ENCODE measurements around the gene AIPL1. TPM values are rescaled to one million over a fixed set of nuclear protein-coding genes. Genes with fewer than 3 reads are reported as not detected.
A peak's percentile ranks its signal among the peaks of the same experiment; 100 is the strongest.

AIPL1 gene
- total RNA-seq, 2 experiments from 2014 or later, result not detected

DNA sequence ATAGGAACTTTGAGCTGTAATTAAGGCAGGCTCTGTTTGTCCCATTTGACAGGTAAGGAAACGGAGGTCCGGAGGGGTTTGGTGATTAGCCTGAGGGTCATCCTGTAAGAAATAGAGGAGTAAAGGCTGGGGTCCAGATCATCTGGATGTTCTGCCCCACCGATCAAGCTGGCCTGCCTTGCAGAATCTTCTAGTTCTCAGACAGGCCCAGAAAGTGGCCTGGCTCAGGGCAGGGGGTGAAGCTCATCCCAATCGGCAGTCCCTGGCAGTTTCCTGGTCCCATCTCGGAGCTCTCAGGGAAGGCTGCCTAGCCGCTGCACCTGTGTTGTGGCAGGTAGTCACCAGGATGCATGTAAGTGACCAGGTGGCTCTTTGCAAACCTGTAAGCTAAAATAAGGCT is 13.6 kb upstream of the AIPL1 start:
- Histone ChIP-seq H3K27ac (ENCODE audit: low read depth, low read length, poor library complexity, severe bottlenecking) (no peak overlapping the region), H4K20me1 (ENCODE audit: insufficient read depth, low read length) (no peaks in the 10 kb centered on the region), H2AFZ (ENCODE audit: low read length) (no peak overlapping the region), H3K9me3 (ENCODE audit: low read length) (no peaks in the 10 kb centered on the region), H3K4me1 (ENCODE audit: insufficient read depth, low read length, poor library complexity, severe bottlenecking) (peaks cover 11% of the 10 kb centered on the region), H3K36me3 (ENCODE audit: insufficient read depth, low read length) (no peaks in the 10 kb centered on the region), H3K4me3 (ENCODE audit: low read depth, low read length, poor library complexity, severe bottlenecking) (no peak overlapping the region), H3K4me2 (ENCODE audit: low read length) (no peak overlapping the region), H3K9me2 (ENCODE audit: insufficient read depth, low read length) (no peaks in the 10 kb centered on the region), H3K79me2 (ENCODE audit: insufficient read depth, low read depth, low read length) (no peaks in the 10 kb centered on the region)
- BruUV-seq (replicated peaks), result no TSS peak
- ChIA-PET CTCF (ENCODE audit: unreplicated experiment) (interaction anchor here (0.5 kb wide), 1 partner anchor 1198 kb away, joined by 3 read pairs; no protein-coding TSS in a partner anchor), POLR2A (interaction anchor here (1.1 kb wide), 1 partner anchor 9 kb away, joined by 3 read pairs; no protein-coding TSS in a partner anchor)
- no peak for TF ChIP-seq EZH2phosphoT487 (IDR thresholded peaks at IDR 0.05; ENCODE audit: borderline replicate concordance, low read depth, low read length)
- TF ChIP-seq, protein P1, sequence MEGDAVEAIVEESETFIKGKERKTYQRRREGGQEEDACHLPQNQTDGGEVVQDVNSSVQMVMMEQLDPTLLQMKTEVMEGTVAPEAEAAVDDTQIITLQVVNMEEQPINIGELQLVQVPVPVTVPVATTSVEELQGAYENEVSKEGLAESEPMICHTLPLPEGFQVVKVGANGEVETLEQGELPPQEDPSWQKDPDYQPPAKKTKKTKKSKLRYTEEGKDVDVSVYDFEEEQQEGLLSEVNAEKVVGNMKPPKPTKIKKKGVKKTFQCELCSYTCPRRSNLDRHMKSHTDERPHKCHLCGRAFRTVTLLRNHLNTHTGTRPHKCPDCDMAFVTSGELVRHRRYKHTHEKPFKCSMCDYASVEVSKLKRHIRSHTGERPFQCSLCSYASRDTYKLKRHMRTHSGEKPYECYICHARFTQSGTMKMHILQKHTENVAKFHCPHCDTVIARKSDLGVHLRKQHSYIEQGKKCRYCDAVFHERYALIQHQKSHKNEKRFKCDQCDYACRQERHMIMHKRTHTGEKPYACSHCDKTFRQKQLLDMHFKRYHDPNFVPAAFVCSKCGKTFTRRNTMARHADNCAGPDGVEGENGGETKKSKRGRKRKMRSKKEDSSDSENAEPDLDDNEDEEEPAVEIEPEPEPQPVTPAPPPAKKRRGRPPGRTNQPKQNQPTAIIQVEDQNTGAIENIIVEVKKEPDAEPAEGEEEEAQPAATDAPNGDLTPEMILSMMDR (conservative IDR thresholded peaks at IDR 0.05; ENCODE audit: low read length), result no peak
- no peak for DNase-seq (ENCODE audit: low spot score)
- intact Hi-C loops (cut with micrococcal nuclease; ENCODE audit: unreplicated experiment), result no loop called here

DNA sequence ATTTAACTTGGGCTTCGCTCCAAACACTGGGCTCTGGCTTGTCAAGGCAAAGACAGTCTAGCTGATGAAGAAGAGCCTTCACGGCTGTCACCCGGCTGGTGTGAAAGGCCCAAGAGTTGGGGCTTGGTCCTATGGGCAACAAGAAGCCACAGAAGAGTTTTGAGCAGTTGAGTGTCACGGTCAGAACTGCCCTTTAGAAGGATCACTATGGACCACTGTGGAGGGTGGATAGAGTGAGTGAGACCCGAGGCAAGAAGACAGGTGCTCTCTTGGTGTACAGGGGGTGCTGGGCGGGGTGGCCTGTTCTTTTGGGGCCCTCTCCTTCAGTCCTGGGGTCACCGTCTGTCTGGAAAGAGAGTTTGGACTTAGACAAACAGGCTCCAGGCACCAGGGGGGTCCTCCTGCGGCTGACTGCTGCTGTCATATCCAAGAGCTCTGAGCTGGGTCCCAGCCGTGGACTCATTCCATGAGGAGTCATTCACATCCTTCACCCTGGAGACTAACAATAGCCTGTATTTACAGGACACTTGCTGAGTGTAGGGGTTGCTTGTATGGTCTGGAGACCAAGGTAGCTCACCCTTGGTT is 11.7 kb upstream of the AIPL1 start:
- Histone ChIP-seq H4K20me1 (ENCODE audit: insufficient read depth, low read length) (no peaks in the 10 kb centered on the region), H3K27ac (ENCODE audit: low read depth, low read length, poor library complexity, severe bottlenecking) (no peak overlapping the region), H3K4me3 (ENCODE audit: low read depth, low read length, poor library complexity, severe bottlenecking) (no peak overlapping the region), H3K36me3 (ENCODE audit: insufficient read depth, low read length) (no peaks in the 10 kb centered on the region), H3K9me3 (ENCODE audit: low read length) (no peaks in the 10 kb centered on the region), H3K79me2 (ENCODE audit: insufficient read depth, low read depth, low read length) (no peaks in the 10 kb centered on the region), H3K4me1 (ENCODE audit: insufficient read depth, low read length, poor library complexity, severe bottlenecking) (peaks cover 14% of the 10 kb centered on the region), H3K9me2 (ENCODE audit: insufficient read depth, low read length) (no peaks in the 10 kb centered on the region), H2AFZ (ENCODE audit: low read length) (no peak overlapping the region), H3K4me2 (ENCODE audit: low read length) (no peak overlapping the region)
- POLR2A ChIA-PET, result interaction anchor here (1.0 kb wide), 1 partner anchor 11 kb away, joined by 4 read pairs; no protein-coding TSS in a partner anchor
- no TSS peak for BruUV-seq (replicated peaks)
- intact Hi-C loops (cut with micrococcal nuclease; ENCODE audit: unreplicated experiment), result no loop called here
- DNase-seq (ENCODE audit: low spot score), result no peak
- TF ChIP-seq, protein P1 (conservative IDR thresholded peaks at IDR 0.05; ENCODE audit: low read length), result no peak
- no peak for TF ChIP-seq EZH2phosphoT487 (IDR thresholded peaks at IDR 0.05; ENCODE audit: borderline replicate concordance, low read depth, low read length)
- CTCF ChIA-PET (ENCODE audit: unreplicated experiment), result no interaction called here

DNA sequence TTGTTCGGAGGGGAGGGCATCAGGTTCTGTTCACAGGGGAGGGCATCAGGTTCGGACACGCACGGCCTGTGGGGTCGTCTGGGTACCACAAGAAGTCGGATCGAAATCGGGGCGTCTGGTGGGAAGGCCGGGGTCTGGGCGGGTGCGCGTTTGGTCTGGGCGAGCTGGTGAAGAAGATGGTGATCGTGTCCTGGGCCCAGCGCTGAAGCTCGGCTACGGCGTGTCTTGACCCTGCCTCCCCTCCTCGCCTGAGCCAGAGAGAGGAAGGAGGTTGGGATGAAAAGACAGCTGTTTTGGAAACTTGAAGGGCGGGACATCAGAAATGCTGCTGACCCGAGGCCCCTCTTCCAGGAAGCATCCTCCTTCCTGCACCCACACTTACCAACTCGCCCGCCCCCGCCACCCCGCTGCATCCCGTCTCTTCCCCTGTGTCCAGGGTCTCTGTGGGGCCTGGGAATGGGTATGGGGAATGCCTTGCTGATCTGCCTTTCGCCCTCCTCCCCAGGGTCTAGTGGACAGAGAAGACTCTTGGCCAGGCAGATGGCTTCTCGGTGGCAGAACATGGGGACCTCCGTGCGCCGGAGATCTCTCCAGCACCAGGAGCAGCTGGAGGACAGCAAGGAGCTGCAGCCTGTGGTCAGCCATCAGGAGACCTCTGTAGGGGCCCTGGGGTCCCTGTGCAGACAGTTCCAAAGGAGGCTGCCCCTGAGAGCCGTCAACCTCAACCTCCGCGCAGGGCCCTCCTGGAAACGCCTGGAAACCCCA is 9.8 kb upstream of the AIPL1 start:
- no peaks in the 10 kb centered on the region for H3K9me3 ChIP-seq (ENCODE audit: low read length)
- peak overlapping the region; percentile 73; the same call in 1 of the 2 replicates for H2AFZ ChIP-seq (ENCODE audit: low read length)
- no peaks in the 10 kb centered on the region for H4K20me1 ChIP-seq (ENCODE audit: insufficient read depth, low read length)
- peaks cover 14% of the 10 kb centered on the region for H3K4me1 ChIP-seq (ENCODE audit: insufficient read depth, low read length, poor library complexity, severe bottlenecking)
- CTCF ChIA-PET (ENCODE audit: unreplicated experiment), result no interaction called here
- POLR2A ChIA-PET, result interaction anchor here (0.5 kb wide), 1 partner anchor 102 kb away, joined by 3 read pairs; no protein-coding TSS in a partner anchor
- H3K36me3 ChIP-seq (ENCODE audit: insufficient read depth, low read length), result no peaks in the 10 kb centered on the region
- DNase-seq (ENCODE audit: low spot score), result no peak
- intact Hi-C loops (cut with micrococcal nuclease; ENCODE audit: unreplicated experiment), result no loop called here
- no peak for TF ChIP-seq EZH2phosphoT487 (IDR thresholded peaks at IDR 0.05; ENCODE audit: borderline replicate concordance, low read depth, low read length)
- TF ChIP-seq, protein P1 (conservative IDR thresholded peaks at IDR 0.05; ENCODE audit: low read length), result no peak
- no peaks in the 10 kb centered on the region for H3K9me2 ChIP-seq (ENCODE audit: insufficient read depth, low read length)
- BruUV-seq (replicated peaks), result no TSS peak
- no peaks in the 10 kb centered on the region for H3K79me2 ChIP-seq (ENCODE audit: insufficient read depth, low read depth, low read length)
- peak overlapping the region; percentile 91 for H3K4me2 ChIP-seq (ENCODE audit: low read length)
- H3K4me3 ChIP-seq (ENCODE audit: low read depth, low read length, poor library complexity, severe bottlenecking), result peak overlapping the region; percentile 67
- no peak overlapping the region for H3K27ac ChIP-seq (ENCODE audit: low read depth, low read length, poor library complexity, severe bottlenecking)
